Measurements from ENCODE around the gene LONRF2.

LONRF2 gene

DNA sequence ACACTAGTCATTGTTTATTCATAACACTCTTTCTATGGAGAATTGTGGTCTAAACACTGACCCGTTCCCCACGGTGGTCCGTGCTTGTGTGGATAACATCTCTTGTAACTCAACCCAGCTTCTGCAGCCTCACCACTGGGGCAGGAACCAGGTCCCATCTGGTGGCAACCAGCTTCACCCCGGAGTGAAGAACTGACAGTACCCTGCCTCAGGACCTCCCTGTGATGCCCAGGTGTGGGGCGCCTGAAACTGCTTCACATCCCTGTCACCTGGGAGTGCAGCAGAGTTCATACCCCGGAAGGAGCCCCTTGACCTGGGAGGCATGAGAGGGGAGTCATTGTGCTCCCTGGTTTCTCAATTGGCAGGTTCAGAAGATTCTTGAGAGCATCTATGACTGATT lies 81.1 kb downstream of the LONRF2 start:
- TF ChIP-seq, protein P1, sequence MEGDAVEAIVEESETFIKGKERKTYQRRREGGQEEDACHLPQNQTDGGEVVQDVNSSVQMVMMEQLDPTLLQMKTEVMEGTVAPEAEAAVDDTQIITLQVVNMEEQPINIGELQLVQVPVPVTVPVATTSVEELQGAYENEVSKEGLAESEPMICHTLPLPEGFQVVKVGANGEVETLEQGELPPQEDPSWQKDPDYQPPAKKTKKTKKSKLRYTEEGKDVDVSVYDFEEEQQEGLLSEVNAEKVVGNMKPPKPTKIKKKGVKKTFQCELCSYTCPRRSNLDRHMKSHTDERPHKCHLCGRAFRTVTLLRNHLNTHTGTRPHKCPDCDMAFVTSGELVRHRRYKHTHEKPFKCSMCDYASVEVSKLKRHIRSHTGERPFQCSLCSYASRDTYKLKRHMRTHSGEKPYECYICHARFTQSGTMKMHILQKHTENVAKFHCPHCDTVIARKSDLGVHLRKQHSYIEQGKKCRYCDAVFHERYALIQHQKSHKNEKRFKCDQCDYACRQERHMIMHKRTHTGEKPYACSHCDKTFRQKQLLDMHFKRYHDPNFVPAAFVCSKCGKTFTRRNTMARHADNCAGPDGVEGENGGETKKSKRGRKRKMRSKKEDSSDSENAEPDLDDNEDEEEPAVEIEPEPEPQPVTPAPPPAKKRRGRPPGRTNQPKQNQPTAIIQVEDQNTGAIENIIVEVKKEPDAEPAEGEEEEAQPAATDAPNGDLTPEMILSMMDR (IDR thresholded peaks at IDR 0.05): no peak
- Histone ChIP-seq H3K36me3 (no peaks in the 10 kb centered on the region), H3K27ac (no peak overlapping the region), H3K4me1 (peaks cover 0 to 8% (median 0%) of the 10 kb centered on the region in 4 donors), H3K27me3 (no peaks in the 10 kb centered on the region), H3K4me3 (no peak overlapping the region), H3K9me3 (no peaks in the 10 kb centered on the region)
- intact Hi-C loops (cut with DNase I; ENCODE audit: low total_unique reads): loop anchor here (5.0 kb wide), 1 partner anchor 684 kb away; no protein-coding TSS in a partner anchor
- no peak for DNase-seq

DNA sequence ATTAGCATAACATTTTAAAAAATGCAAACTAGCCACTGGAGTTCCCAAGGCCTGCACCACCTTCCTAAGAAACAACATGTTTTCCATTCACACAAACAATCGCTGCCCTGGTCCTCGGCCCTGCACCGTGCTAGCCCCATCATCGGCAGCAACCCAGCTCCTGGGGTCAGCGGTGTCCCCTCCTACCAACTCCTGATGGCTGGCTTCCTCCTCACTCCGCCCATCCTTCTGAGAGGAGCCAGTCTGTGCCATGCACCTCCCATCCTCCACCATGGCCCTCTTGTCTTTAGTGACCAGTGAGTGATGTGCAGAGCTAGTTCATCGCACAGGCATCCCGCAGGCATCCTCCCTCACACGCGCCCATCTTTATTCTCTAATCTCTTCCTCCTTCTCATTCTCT lies 81.9 kb downstream of the LONRF2 start:
- Histone ChIP-seq H3K36me3 (no peaks in the 10 kb centered on the region), H3K27ac (no peak overlapping the region), H3K4me1 (peaks cover 0 to 8% (median 0%) of the 10 kb centered on the region in 4 donors), H3K9me3 (no peaks in the 10 kb centered on the region), H3K27me3 (no peaks in the 10 kb centered on the region), H3K4me3 (no peak overlapping the region)
- intact Hi-C loops (cut with DNase I; ENCODE audit: low total_unique reads): loop anchor here (5.0 kb wide), 1 partner anchor 683 kb away; no protein-coding TSS in a partner anchor
- DNase-seq: no peak
- TF ChIP-seq, protein P1 (IDR thresholded peaks at IDR 0.05): no peak

DNA sequence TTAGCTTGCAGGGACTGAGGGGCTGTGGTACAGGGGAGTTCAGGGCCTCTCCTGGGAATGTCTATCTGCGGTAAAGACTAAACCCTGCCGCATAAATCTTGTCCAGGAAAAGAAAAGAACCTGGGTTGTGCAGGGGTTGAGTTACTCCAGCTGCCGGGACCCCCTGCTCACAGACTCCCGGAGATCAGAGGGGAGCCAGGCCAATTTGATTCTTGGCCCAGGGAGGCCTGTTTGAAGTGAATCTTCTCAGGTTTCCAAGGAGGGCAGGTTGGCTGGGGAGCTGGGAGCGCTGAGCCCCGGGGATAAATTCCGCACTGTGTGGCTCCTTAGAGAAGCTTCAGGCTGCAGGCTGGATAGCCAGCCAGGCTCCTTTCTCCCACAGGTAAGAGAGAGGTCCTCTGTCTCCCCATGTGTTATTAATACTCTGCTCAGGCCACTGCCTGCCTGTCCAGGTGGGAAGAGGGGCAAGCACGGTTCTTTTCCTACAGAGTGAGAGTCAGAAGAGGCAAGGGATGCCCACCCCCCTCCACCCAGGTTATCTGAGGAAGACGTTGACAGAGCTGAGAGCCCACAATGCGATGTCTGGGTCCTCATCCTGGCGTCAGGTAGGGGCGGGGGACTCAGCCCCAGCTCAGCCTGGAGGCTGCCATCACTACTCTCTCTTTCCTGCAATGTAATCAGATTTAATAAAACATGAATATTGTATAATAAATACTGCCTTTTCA lies 82.7 kb downstream of the LONRF2 start:
- H3K4me3 ChIP-seq: no peak overlapping the region
- DNase-seq: no peak
- H3K36me3 ChIP-seq: no peaks in the 10 kb centered on the region
- TF ChIP-seq, protein P1 (IDR thresholded peaks at IDR 0.05): no peak
- H3K27ac ChIP-seq: no peak overlapping the region
- no peaks in the 10 kb centered on the region for H3K27me3 ChIP-seq
- peaks cover 0 to 8% (median 0%) of the 10 kb centered on the region in 4 donors for H3K4me1 ChIP-seq
- intact Hi-C loops (cut with DNase I; ENCODE audit: low total_unique reads): loop anchor here (5.0 kb wide), 1 partner anchor 682 kb away; no protein-coding TSS in a partner anchor
- no peaks in the 10 kb centered on the region for H3K9me3 ChIP-seq

DNA sequence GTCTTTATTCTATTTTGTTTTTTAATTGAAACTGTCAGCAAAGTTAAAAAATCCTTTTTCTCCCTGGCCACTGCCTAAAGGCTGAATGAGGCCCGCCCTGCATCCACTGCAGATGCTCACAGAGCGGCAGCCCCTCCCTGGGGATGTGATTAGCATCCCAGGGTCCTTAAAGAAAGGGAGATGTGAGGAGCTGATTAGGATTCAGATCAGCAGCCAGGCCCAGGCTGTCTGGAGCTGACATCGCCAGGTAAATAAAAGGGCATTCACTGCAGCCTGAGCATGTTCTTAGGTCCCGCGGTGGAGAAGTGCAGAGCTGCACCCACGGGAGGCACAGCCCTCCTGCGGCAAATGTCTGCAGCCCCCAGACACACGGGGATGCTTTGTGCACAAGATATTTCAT lies 83.8 kb downstream of the LONRF2 start:
- H3K4me1 ChIP-seq: peaks cover 0 to 8% (median 0%) of the 10 kb centered on the region in 4 donors
- no peak for DNase-seq
- no peak overlapping the region for H3K4me3 ChIP-seq
- intact Hi-C loops (cut with DNase I; ENCODE audit: low total_unique reads): no loop called here
- no peaks in the 10 kb centered on the region for H3K27me3 ChIP-seq
- H3K27ac ChIP-seq: no peak overlapping the region
- TF ChIP-seq, protein P1 (IDR thresholded peaks at IDR 0.05): no peak
- no peaks in the 10 kb centered on the region for H3K9me3 ChIP-seq
- no peaks in the 10 kb centered on the region for H3K36me3 ChIP-seq

DNA sequence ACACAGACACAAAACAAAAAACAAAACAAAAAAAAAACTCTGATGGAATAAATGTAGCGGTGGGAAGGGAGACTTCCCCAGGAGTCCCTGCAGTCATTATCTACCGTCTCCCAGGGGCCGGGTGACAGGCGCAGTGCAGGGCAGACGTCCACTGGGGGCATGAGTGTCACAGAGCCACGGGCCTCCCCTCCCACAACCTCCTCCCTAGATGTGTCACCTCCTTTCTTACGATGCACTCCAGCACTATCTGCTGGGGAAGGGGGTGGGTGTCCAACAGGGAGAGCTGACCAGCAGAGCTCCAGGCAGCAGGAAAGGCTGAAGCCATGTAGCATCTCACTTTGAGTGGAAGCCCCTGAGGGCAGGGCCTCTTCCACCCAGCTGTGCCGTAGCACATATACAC lies 84.5 kb downstream of the LONRF2 start:
- intact Hi-C loops (cut with DNase I; ENCODE audit: low total_unique reads): no loop called here
- no peak for DNase-seq
- no peak overlapping the region for H3K4me3 ChIP-seq
- peaks cover 0 to 4% (median 0%) of the 10 kb centered on the region in 4 donors for H3K4me1 ChIP-seq
- no peaks in the 10 kb centered on the region for H3K27me3 ChIP-seq
- TF ChIP-seq, protein P1 (IDR thresholded peaks at IDR 0.05): no peak
- H3K36me3 ChIP-seq: no peaks in the 10 kb centered on the region
- H3K9me3 ChIP-seq: no peaks in the 10 kb centered on the region
- H3K27ac ChIP-seq: no peak overlapping the region

Data from tibial artery (tissue), 4 donors.